SK-N-SH (cell line): ENCODE results near the gene SPINT3. TPM values are rescaled to one million over a fixed set of nuclear protein-coding genes. Genes with fewer than 3 reads are reported as not detected.

Source experiments
- CTCF ChIA-PET: fragments of 300-600, 350-600 bp; formaldehyde crosslinking; extraction: SDS; loops from one replicate; lab custom pipeline; 2021; lab: Yijun Ruan, JAX
- POLR2A ChIA-PET: fragments of 350-600 bp; sonication (Branson Sonifier 250); formaldehyde crosslinking; extraction: SDS; loops from one replicate; lab custom pipeline; 2020; ENCODE audit warnings: antibody characterized with exemption, inconsistent platforms; lab: Yijun Ruan, JAX
- DNase-seq: peaks from one replicate; pipeline ENCODE4 v3.0.0; 2012
- H2AFZ ChIP-seq: fragments of 200-600 bp; sonication (generic); 2 replicates; pipeline ENCODE4 v1.8.1; 2016; ENCODE audit warnings: antibody characterized with exemption, mild to moderate bottlenecking, low read depth
- H3F3A ChIP-seq: fragments of 200-600 bp; sonication (generic); replicated peaks from 2 replicates; pipeline ENCODE3; 2016; ENCODE audit warnings: antibody characterized with exemption, mild to moderate bottlenecking; ENCODE audit not compliant: insufficient read depth
- H3K27ac ChIP-seq, 2 experiments: fragments of 200-500 bp in 1 of 2; fragments of 200-600 bp in 1 of 2; sonication (Bioruptor generic) in 1 of 2; sonication (generic), shearing (Covaris generic) in 1 of 2; 2 replicates each; pipeline versions ENCODE4 v1.5.1 to v1.6.1; 2014 to 2016; ENCODE audit warnings: low read depth in 2 of 2, inconsistent platforms in 1 of 2, low read length in 1 of 2, mild to moderate bottlenecking in 1 of 2, mixed read lengths in 1 of 2
- H3K27me3 ChIP-seq: fragments of 200-600 bp; sonication (generic), shearing (Covaris generic); 2 replicates; pipeline ENCODE4 v1.6.1; 2016; ENCODE audit warnings: mixed run types; ENCODE audit not compliant: insufficient read depth
- H3K36me3 ChIP-seq, 2 experiments: fragments of 200-500 bp in 1 of 2; fragments of 200-600 bp in 1 of 2; sonication (Bioruptor generic) in 1 of 2; sonication (generic) in 1 of 2; replicated peaks in 1 of 2; 2 replicates each; pipeline versions ENCODE3 to v1.5.1; 2014 to 2016; ENCODE audit warnings: low read length in 1 of 2, mild to moderate bottlenecking in 1 of 2; ENCODE audit not compliant: insufficient read depth in 2 of 2, control insufficient read depth in 1 of 2
- H3K4me1 ChIP-seq, 2 experiments: fragments of 200-500 bp in 1 of 2; fragments of 200-600 bp in 1 of 2; sonication (Bioruptor generic) in 1 of 2; sonication (generic), shearing (Covaris generic) in 1 of 2; 2 replicates each; pipeline versions ENCODE4 v1.5.1 to v1.6.1; 2014 to 2016; ENCODE audit warnings: low read depth in 1 of 2, low read length in 1 of 2, mixed run types in 1 of 2; ENCODE audit not compliant: insufficient read depth in 2 of 2, control insufficient read depth in 1 of 2
- H3K4me2 ChIP-seq: fragments of 200-600 bp; sonication (generic), shearing (Covaris generic); 2 replicates; pipeline ENCODE4 v1.6.1; 2017; ENCODE audit warnings: mixed run types
- H3K4me3 ChIP-seq, 2 experiments: fragments of 200-500 bp in 1 of 2; fragments of 200-600 bp in 1 of 2; sonication (Bioruptor generic) in 1 of 2; sonication (generic), shearing (Covaris generic) in 1 of 2; 2 replicates each; pipeline versions ENCODE4 v1.5.1 to v1.8.1; 2014 to 2016; ENCODE audit warnings: low read depth in 2 of 2, inconsistent platforms in 1 of 2, low read length in 1 of 2, mild to moderate bottlenecking in 1 of 2, mixed read lengths in 1 of 2, moderate library complexity in 1 of 2
- H3K79me2 ChIP-seq: fragments of 200-600 bp; sonication (generic); 2 replicates; pipeline ENCODE4 v1.8.1; 2017; ENCODE audit warnings: mild to moderate bottlenecking; ENCODE audit not compliant: insufficient read depth
- H3K9ac ChIP-seq: fragments of 200-600 bp; sonication (generic); 2 replicates; pipeline ENCODE4 v1.6.1; 2017; ENCODE audit warnings: mixed run types
- H3K9me2 ChIP-seq: fragments of 200-600 bp; sonication (generic); 2 replicates; pipeline ENCODE4 v1.6.1; 2017; ENCODE audit warnings: mixed run types
- H3K9me3 ChIP-seq: fragments of 200-600 bp; sonication (generic); 2 replicates; pipeline ENCODE4 v1.6.1; 2017; ENCODE audit warnings: mixed run types, mild to moderate bottlenecking, moderate library complexity
- H4K20me1 ChIP-seq: fragments of 200-600 bp; sonication (generic); 2 replicates; pipeline ENCODE4 v1.6.1; 2017; ENCODE audit warnings: mild to moderate bottlenecking, mixed run types; ENCODE audit not compliant: insufficient read depth
- CHD2 ChIP-seq: fragments of 150-350 bp; IDR thresholded peaks from 2 replicates; pipeline ENCODE4 v1.6.1; 2018; ENCODE audit warnings: low read length; ENCODE audit not compliant: partially characterized antibody
- ELF1 ChIP-seq: IDR thresholded peaks from 2 replicates; pipeline ENCODE4 v1.4.0; 2012
- EZH2phosphoT487 ChIP-seq: fragments of 200-600 bp; sonication (generic); IDR thresholded peaks from 2 replicates; pipeline ENCODE4 v1.6.1; 2017; ENCODE audit warnings: low read depth, mixed run types, mild to moderate bottlenecking, antibody characterized with exemption, moderate library complexity, borderline replicate concordance
- FOXJ3 ChIP-seq: sonication (generic); formaldehyde crosslinking; IDR thresholded peaks from 2 replicates; pipeline ENCODE4 v1.5.1; 2020; ENCODE audit warnings: mild to moderate bottlenecking, missing genetic modification reagents
- GATA2 ChIP-seq: sonication (generic); formaldehyde crosslinking; IDR thresholded peaks from 2 replicates; pipeline ENCODE4 v1.5.0; 2020; ENCODE audit warnings: mild to moderate bottlenecking, missing genetic modification reagents
- JUND ChIP-seq: IDR thresholded peaks from 2 replicates; pipeline ENCODE4 v1.4.0; 2012
- MAX ChIP-seq: IDR thresholded peaks from 2 replicates; pipeline ENCODE4 v1.4.0; 2012; ENCODE audit warnings: low read depth
- MEF2A ChIP-seq: IDR thresholded peaks from 2 replicates; pipeline ENCODE4 v1.4.0; 2012; ENCODE audit warnings: low read depth, borderline replicate concordance
- NFIC ChIP-seq: IDR thresholded peaks from 2 replicates; pipeline ENCODE4 v1.4.0; 2012; ENCODE audit warnings: borderline replicate concordance
- PBX3 ChIP-seq: IDR thresholded peaks from 2 replicates; pipeline ENCODE4; 2012
- POLR2AphosphoS5 ChIP-seq: IDR thresholded peaks from 2 replicates; pipeline ENCODE4 v1.6.1; 2012; ENCODE audit warnings: low read depth, low read length
- RAD21 ChIP-seq: IDR thresholded peaks from 2 replicates; pipeline ENCODE4 v1.6.1; 2012; ENCODE audit warnings: mild to moderate bottlenecking, low read length
- RCOR1 ChIP-seq: fragments of 150-350 bp; IDR thresholded peaks from 2 replicates; pipeline ENCODE4 v1.6.1; 2017; ENCODE audit warnings: antibody characterized with exemption, low read length
- REST ChIP-seq: IDR thresholded peaks from 2 replicates; pipeline ENCODE4 v1.6.1; 2012; ENCODE audit warnings: mild to moderate bottlenecking, low read depth, low read length, moderate library complexity
- RFX5 ChIP-seq: IDR thresholded peaks from 2 replicates; pipeline ENCODE4 v1.6.1; 2012; ENCODE audit warnings: mild to moderate bottlenecking, improper control_type of control experiment, low read length
- RXRA ChIP-seq: IDR thresholded peaks from 2 replicates; pipeline ENCODE4 v1.4.0; 2012; ENCODE audit warnings: low read depth, mild to moderate bottlenecking, borderline replicate concordance
- SIN3A ChIP-seq: IDR thresholded peaks from 2 replicates; pipeline ENCODE4 v1.6.1; 2012; ENCODE audit warnings: low read depth, mild to moderate bottlenecking, low read length, moderate library complexity, borderline replicate concordance
- SMC3 ChIP-seq: IDR thresholded peaks from 2 replicates; pipeline ENCODE4 v1.6.1; 2012; ENCODE audit warnings: low read depth, low read length, improper control_type of control experiment
- TAF1 ChIP-seq: IDR thresholded peaks from 2 replicates; pipeline ENCODE4 v1.6.1; 2012; ENCODE audit warnings: low read depth, mild to moderate bottlenecking, low read length, moderate library complexity, borderline replicate concordance
- TCF12 ChIP-seq: IDR thresholded peaks from 2 replicates; pipeline ENCODE4 v1.4.0; 2012
- USF1 ChIP-seq: IDR thresholded peaks from 2 replicates; pipeline ENCODE4 v1.4.0; 2012; ENCODE audit warnings: low read depth, borderline replicate concordance
- USF2 ChIP-seq: fragments of 150-350 bp; IDR thresholded peaks from 2 replicates; pipeline ENCODE4 v1.6.1; 2017; ENCODE audit warnings: antibody characterized with exemption, low read length, low read depth, borderline replicate concordance
- YY1 ChIP-seq: IDR thresholded peaks from 2 replicates; pipeline ENCODE4 v1.4.0; 2012; ENCODE audit warnings: low read depth, mild to moderate bottlenecking
- WGBS: methylation state at CpG from one replicate; pipeline ENCODE4 v1.1.6; 2017; ENCODE audit warnings: low lambda C conversion rate; 5-methylcytosine and 5-hydroxymethylcytosine counted together
- polyA plus RNA-seq, 3 experiments: library from polyadenylated mRNA; depleted of rRNA; stranded (reverse); fragments of >200 nt; gene quantifications; 2 replicates each; pipeline ENCODE4 v1.2.3, GENCODE V29; 2012

SPINT3 gene
- polyA plus RNA-seq, 1 of the 3 experiments (the other 2 are of a cell fraction): not detected

GRCh38 chr20:45555198-45555597 lies 39.8 kb upstream of the SPINT3 start:
- ChIA-PET POLR2A (no interaction called here), CTCF (interaction anchor here (1.0 kb wide), 1 partner anchor 216 kb away, joined by 3 read pairs; no protein-coding TSS in a partner anchor)
- H3F3A ChIP-seq: no peaks in the 10 kb centered on the region
- DNase-seq: no peak
- H3K27me3 ChIP-seq: no peaks in the 10 kb centered on the region; the same call in 1 of the 2 replicates
- no peaks in the 10 kb centered on the region for H3K4me1 ChIP-seq
- H3K4me2 ChIP-seq: no peak overlapping the region
- no peaks in the 10 kb centered on the region for H3K9me3 ChIP-seq
- no peaks in the 10 kb centered on the region for H4K20me1 ChIP-seq
- TF ChIP-seq EZH2phosphoT487 (no peak), TCF12 (no peak), POLR2AphosphoS5 (no peak), USF2 (no peak), RCOR1 (no peak), CHD2 (no peak), PBX3 (no peak), TAF1 (no peak), RAD21 (no peak), GATA2 (CRISPR knock-in tag) (no peak), YY1 (no peak), FOXJ3 (no peak), NFIC (no peak), MEF2A (no peak), ELF1 (no peak), JUND (no peak), RFX5 (no peak), SIN3A (no peak)
- H3K36me3 ChIP-seq: no peaks in the 10 kb centered on the region
- no peak overlapping the region for H3K9ac ChIP-seq
- 0% methylated on average over 1 of the region's 1 CpG for WGBS
- H3K27ac ChIP-seq: no peak overlapping the region
- H2AFZ ChIP-seq: no peak overlapping the region
- H3K79me2 ChIP-seq: no peaks in the 10 kb centered on the region
- no peaks in the 10 kb centered on the region for H3K9me2 ChIP-seq
- H3K4me3 ChIP-seq: no peak overlapping the region

- Histone ChIP-seq H3K9me2 (no peaks in the 10 kb centered on the region), H3K27me3 (peaks cover 5% of the 10 kb centered on the region; the same call in 1 of the 2 replicates), H3K9me3 (no peaks in the 10 kb centered on the region), H3K79me2 (no peaks in the 10 kb centered on the region), H3K4me3 (no peak overlapping the region), H3K36me3 (no peaks in the 10 kb centered on the region), H3K4me2 (no peak overlapping the region), H2AFZ (no peak overlapping the region), H3K27ac (no peak overlapping the region), H3K4me1 (no peaks in the 10 kb centered on the region), H3K9ac (no peak overlapping the region), H4K20me1 (no peaks in the 10 kb centered on the region), H3F3A (no peaks in the 10 kb centered on the region)
- ChIA-PET POLR2A (no interaction called here), CTCF (no interaction called here)
- 0% methylated on average over 2 of the region's 2 CpGs for WGBS
- no peak for DNase-seq
- TF ChIP-seq SMC3 (no peak), USF2 (no peak), POLR2AphosphoS5 (no peak), RFX5 (no peak), MAX (no peak), YY1 (no peak), REST (no peak), NFIC (no peak), EZH2phosphoT487 (no peak), FOXJ3 (no peak), SIN3A (no peak), RXRA (no peak), USF1 (no peak)
Measured at GRCh38 chr20:45552456-45552855, 37.0 kb upstream of the SPINT3 start.
